HepG2 (cell line): ENCODE data around the gene RANBP17. TPM values are rescaled to one million over a fixed set of nuclear protein-coding genes. Genes with fewer than 3 reads are reported as not detected.

ENCODE experiments used
- ATAC-seq: fragments of 200-7000 bp; cut with Tn5 transposase; 3 replicates; pipeline ENCODE4 v1.9.1; 2020; ENCODE audit warnings: mild to moderate bottlenecking, moderate library complexity
- BruUV-seq: library from RNA; stranded (reverse); fragments of 400-500 nt; replicated peaks from 2 replicates; lab custom pipeline; 2021; lab: Mats Ljungman, UMichigan
- CTCF ChIA-PET: fragments of 300-600 bp; formaldehyde crosslinking; extraction: SDS; loops from one replicate; lab custom pipeline; 2021; ENCODE audit warnings: low total read pairs, inconsistent platforms, low intra/inter-chr PET ratio; lab: Yijun Ruan, JAX
- POLR2A ChIA-PET: fragments of 350-600 bp; sonication (Branson Sonifier 250); formaldehyde crosslinking; loops from one replicate; lab custom pipeline; 2020; ENCODE audit warnings: antibody characterized with exemption, inconsistent platforms; lab: Yijun Ruan, JAX
- DNase-seq: peaks from one replicate; pipeline ENCODE4 v3.0.0-alpha.2; 2015; ENCODE audit warnings: low spot score
- FAIRE-seq: peaks from 3 replicates; lab custom pipeline; 2011; peaks lifted over from hg19 to GRCh38; lab: Jason Lieb, UNC
- H2AFZ ChIP-seq: one replicate; pipeline ENCODE4 v1.6.1; 2011; ENCODE audit warnings: low read length, inconsistent platforms
- H3K27ac ChIP-seq: fragments of 300-600 bp; 3 replicates; pipeline ENCODE4 v1.8.0; 2011; ENCODE audit warnings: mixed run types, mild to moderate bottlenecking, mixed read lengths, low read length, inconsistent platforms; ENCODE audit not compliant: insufficient read depth; ENCODE audit errors: extremely low read length
- H3K27me3 ChIP-seq, 2 experiments: fragments of 200-600 bp in 1 of 2; 2 replicates in 1 of 2; 3 replicates in 1 of 2; pipeline versions ENCODE4 v1.6.0 to v1.8.0; 2011; ENCODE audit warnings: low read length in 2 of 2, mild to moderate bottlenecking in 2 of 2, moderate library complexity in 2 of 2, inconsistent platforms in 1 of 2; ENCODE audit not compliant: insufficient read depth in 2 of 2, control insufficient read depth in 1 of 2
- H3K36me3 ChIP-seq, 2 experiments: fragments of 200-600 bp in 1 of 2; replicated peaks in 1 of 2; 2 replicates in 1 of 2; 3 replicates in 1 of 2; pipeline versions ENCODE4 v1.5.1 to v1.8.0; 2011; ENCODE audit warnings: low read length in 2 of 2, inconsistent platforms in 1 of 2; ENCODE audit not compliant: insufficient read depth in 2 of 2, control insufficient read depth in 1 of 2
- H3K4me1 ChIP-seq: 2 replicates; pipeline ENCODE4 v1.5.1; 2012; ENCODE audit warnings: low read length, inconsistent platforms; ENCODE audit not compliant: insufficient read depth
- H3K4me2 ChIP-seq: 2 replicates; pipeline ENCODE4 v1.6.0; 2011; ENCODE audit warnings: low read depth, low read length, inconsistent platforms
- H3K4me3 ChIP-seq, 3 experiments: fragments of 200-600 bp in 1 of 3; sonication (generic), shearing (Covaris generic) in 1 of 3; replicated peaks in 1 of 3; 2 replicates each; pipeline ENCODE4 v1.5.1; 2011 to 2016; ENCODE audit warnings: low read length in 3 of 3, inconsistent platforms in 2 of 3, low read depth in 2 of 3, mild to moderate bottlenecking in 2 of 3, control low read depth in 1 of 3, mixed read lengths in 1 of 3; ENCODE audit not compliant: insufficient read depth in 1 of 3
- H3K79me2 ChIP-seq: one replicate; pipeline ENCODE4 v1.6.1; 2011; ENCODE audit warnings: low read length, inconsistent platforms; ENCODE audit not compliant: insufficient read depth
- H3K9ac ChIP-seq: 2 replicates; pipeline ENCODE4 v1.6.0; 2011; ENCODE audit warnings: mild to moderate bottlenecking, low read depth, low read length, inconsistent platforms; ENCODE audit not compliant: insufficient read depth
- H3K9me3 ChIP-seq: 2 replicates; pipeline ENCODE4 v1.5.1; 2012; ENCODE audit warnings: mild to moderate bottlenecking, low read length
- H4K20me1 ChIP-seq: 2 replicates; pipeline ENCODE4 v1.6.0; 2011; ENCODE audit warnings: inconsistent platforms, mild to moderate bottlenecking, low read length, moderate library complexity; ENCODE audit not compliant: insufficient read depth
- CHCHD3 ChIP-seq: sonication (generic); formaldehyde crosslinking; IDR thresholded peaks from 2 replicates; pipeline ENCODE4 v1.8.0; 2022; ENCODE audit warnings: mild to moderate bottlenecking, missing genetic modification reagents, moderate library complexity
- GPN1 ChIP-seq: sonication (generic); formaldehyde crosslinking; IDR thresholded peaks from 2 replicates; pipeline ENCODE4 v1.5.1; 2020; ENCODE audit warnings: missing genetic modification reagents, borderline replicate concordance
- MYNN ChIP-seq: sonication (generic); formaldehyde crosslinking; IDR thresholded peaks from 2 replicates; pipeline ENCODE4 v1.4.0; 2020; ENCODE audit warnings: mild to moderate bottlenecking, low read depth, missing genetic modification reagents
- ZFP62 ChIP-seq: sonication (generic); formaldehyde crosslinking; IDR thresholded peaks from 2 replicates; pipeline ENCODE4 v1.4.0; 2020; ENCODE audit warnings: missing genetic modification reagents
- ZNF567 ChIP-seq: sonication (generic); formaldehyde crosslinking; IDR thresholded peaks from 2 replicates; pipeline ENCODE4 v1.8.1; 2023; ENCODE audit warnings: mild to moderate bottlenecking, missing genetic modification reagents, borderline replicate concordance
- ZNF660 ChIP-seq: sonication (generic); formaldehyde crosslinking; IDR thresholded peaks from 2 replicates; pipeline ENCODE4 v1.5.1; 2020; ENCODE audit warnings: mild to moderate bottlenecking, low read depth, missing genetic modification reagents, borderline replicate concordance
- ZNF790 ChIP-seq: sonication (generic); formaldehyde crosslinking; IDR thresholded peaks from 2 replicates; pipeline ENCODE4 v1.8.0; 2022; ENCODE audit warnings: missing genetic modification reagents, mild to moderate bottlenecking, borderline replicate concordance
- ZSCAN12 ChIP-seq: sonication (generic); formaldehyde crosslinking; IDR thresholded peaks from 2 replicates; pipeline ENCODE4 v1.9.0; 2021; ENCODE audit warnings: mild to moderate bottlenecking, missing genetic modification reagents
- ZSCAN30 ChIP-seq: sonication (generic); formaldehyde crosslinking; IDR thresholded peaks from 2 replicates; pipeline ENCODE4 v1.5.0; 2020; ENCODE audit warnings: mild to moderate bottlenecking, missing genetic modification reagents
- in situ Hi-C: cut with HindIII; loops from 2 replicates; pipeline ENCODE4 v1.10.0; 2017; ENCODE audit warnings: low pct_unique_long_range_greater_than_20kb; ENCODE audit not compliant: extremely low pct_ligation_motif_present
- intact Hi-C: fragments of 100-400 bp; cut with micrococcal nuclease; formaldehyde crosslinking; loops from one replicate; pipeline ENCODE4 v1.10.0; 2022; ENCODE audit not compliant: unreplicated experiment
- polyA plus RNA-seq, 8 experiments: library from polyadenylated mRNA; depleted of rRNA in 3 of 8; stranded (reverse) in 7 of 8; unstranded in 1 of 8; fragments of >200 nt; fragmentation: Illumina TruSeq in 4 of 8; extraction: Trizol in 4 of 8; gene quantifications; 2 replicates each; pipeline versions ENCODE4 v1.2.1 to v1.2.3, GENCODE V29; 2011 to 2016; ENCODE audit warnings: low read depth in 4 of 8, missing spikeins in 1 of 8, mixed read lengths in 1 of 8; ENCODE audit not compliant: insufficient read depth in 1 of 8
- total RNA-seq, 5 experiments: library from RNA; depleted of rRNA; stranded (reverse); fragments of >200 nt; fragmentation: Illumina TruSeq; extraction: Trizol; gene quantifications; 2 replicates each; pipeline ENCODE4 v1.2.3, GENCODE V29; 2016; ENCODE audit warnings: low read depth in 1 of 5
- TF ChIP-seq, protein P1 (sequence below): sonication (generic); formaldehyde crosslinking; IDR thresholded peaks from 2 replicates; pipeline ENCODE4 v1.9.0; 2021; ENCODE audit warnings: missing genetic modification reagents, borderline replicate concordance

Gene RANBP17
- total and polyA plus RNA-seq, 2 of the 13 experiments (the other 11 are each of a cell fraction or from before 2014, with no cell fraction given), result not detected

DNA sequence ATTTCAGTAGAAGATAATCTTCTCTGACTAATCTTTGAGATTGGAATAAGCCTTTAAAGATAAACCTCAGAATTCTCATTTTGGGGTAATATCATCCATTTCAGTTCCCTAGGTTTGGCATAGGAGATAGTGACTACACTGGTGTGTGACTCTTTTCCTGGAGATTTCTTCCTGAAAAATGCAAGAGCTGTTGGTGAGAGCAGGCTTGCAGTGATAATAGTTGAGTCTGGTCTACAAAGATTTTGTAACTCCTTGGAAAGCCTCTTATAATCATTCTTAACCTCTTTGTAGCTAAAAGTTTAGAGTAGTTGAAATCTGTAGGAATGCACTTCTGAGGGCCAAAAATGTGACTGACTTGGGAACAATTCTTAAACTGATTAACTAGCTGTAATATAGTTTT lies 23.4 kb downstream of the RANBP17 start:
- intact Hi-C loops (no loop called here), in situ Hi-C loops (no loop called here)
- Histone ChIP-seq H3K9ac (no peak overlapping the region), H2AFZ (no peak overlapping the region), H3K36me3 (no peaks in the 10 kb centered on the region), H3K9me3 (no peaks in the 10 kb centered on the region), H3K4me1 (no peaks in the 10 kb centered on the region), H3K27ac (no peak overlapping the region), H3K4me3 (no peak overlapping the region), H3K4me2 (no peak overlapping the region), H3K79me2 (no peaks in the 10 kb centered on the region), H4K20me1 (no peaks in the 10 kb centered on the region), H3K27me3 (no peaks in the 10 kb centered on the region)
- POLR2A ChIA-PET, result no interaction called here
- CTCF ChIA-PET, result no interaction called here
- no peak for TF ChIP-seq ZSCAN30 (CRISPR knock-in tag)
- TF ChIP-seq ZSCAN12 (CRISPR knock-in tag), result no peak
- TF ChIP-seq ZFP62 (CRISPR knock-in tag), result no peak
- TF ChIP-seq MYNN (CRISPR knock-in tag), result no peak
- no peak for TF ChIP-seq ZNF790 (CRISPR knock-in tag)
- no peak for TF ChIP-seq ZNF660 (CRISPR knock-in tag)
- no peak for TF ChIP-seq ZNF567 (CRISPR knock-in tag)
- TF ChIP-seq, protein P1, sequence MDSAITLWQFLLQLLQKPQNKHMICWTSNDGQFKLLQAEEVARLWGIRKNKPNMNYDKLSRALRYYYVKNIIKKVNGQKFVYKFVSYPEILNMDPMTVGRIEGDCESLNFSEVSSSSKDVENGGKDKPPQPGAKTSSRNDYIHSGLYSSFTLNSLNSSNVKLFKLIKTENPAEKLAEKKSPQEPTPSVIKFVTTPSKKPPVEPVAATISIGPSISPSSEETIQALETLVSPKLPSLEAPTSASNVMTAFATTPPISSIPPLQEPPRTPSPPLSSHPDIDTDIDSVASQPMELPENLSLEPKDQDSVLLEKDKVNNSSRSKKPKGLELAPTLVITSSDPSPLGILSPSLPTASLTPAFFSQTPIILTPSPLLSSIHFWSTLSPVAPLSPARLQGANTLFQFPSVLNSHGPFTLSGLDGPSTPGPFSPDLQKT (CRISPR knock-in tag), result no peak
- TF ChIP-seq GPN1 (CRISPR knock-in tag), result no peak
- TF ChIP-seq CHCHD3 (CRISPR knock-in tag), result no peak
- DNase-seq (no peak), FAIRE-seq (no peak), ATAC-seq (no peak)
- BruUV-seq, result no TSS peak
